ELR (cell line): ENCODE data around the gene NECTIN4.
A peak's percentile ranks its signal among the peaks of the same experiment; 100 is the strongest.
"Not testable (repeated sequence)": the region's sequence is repeated elsewhere in the genome, so short reads cannot be mapped to it uniquely, and the experiment has no call there.

Source experiments
- DNase-seq: peaks from one replicate; pipeline ENCODE4 v3.0.0-alpha.2; 2015; ENCODE audit warnings: low read depth

Gene NECTIN4

GRCh38 chr1:161054232-161054631 is 35.1 kb downstream of the NECTIN4 start:
- DNase-seq, result no peak

- DNase-seq, result peak; percentile 50
Measured at GRCh38 chr1:161052899-161053298, 36.5 kb downstream of the NECTIN4 start.

- no peak for DNase-seq
Measured at GRCh38 chr1:161051219-161051618, 38.1 kb downstream of the NECTIN4 start.

GRCh38 chr1:161048949-161049722 is 40.2 kb downstream of the NECTIN4 start:
- no peak for DNase-seq

DNA sequence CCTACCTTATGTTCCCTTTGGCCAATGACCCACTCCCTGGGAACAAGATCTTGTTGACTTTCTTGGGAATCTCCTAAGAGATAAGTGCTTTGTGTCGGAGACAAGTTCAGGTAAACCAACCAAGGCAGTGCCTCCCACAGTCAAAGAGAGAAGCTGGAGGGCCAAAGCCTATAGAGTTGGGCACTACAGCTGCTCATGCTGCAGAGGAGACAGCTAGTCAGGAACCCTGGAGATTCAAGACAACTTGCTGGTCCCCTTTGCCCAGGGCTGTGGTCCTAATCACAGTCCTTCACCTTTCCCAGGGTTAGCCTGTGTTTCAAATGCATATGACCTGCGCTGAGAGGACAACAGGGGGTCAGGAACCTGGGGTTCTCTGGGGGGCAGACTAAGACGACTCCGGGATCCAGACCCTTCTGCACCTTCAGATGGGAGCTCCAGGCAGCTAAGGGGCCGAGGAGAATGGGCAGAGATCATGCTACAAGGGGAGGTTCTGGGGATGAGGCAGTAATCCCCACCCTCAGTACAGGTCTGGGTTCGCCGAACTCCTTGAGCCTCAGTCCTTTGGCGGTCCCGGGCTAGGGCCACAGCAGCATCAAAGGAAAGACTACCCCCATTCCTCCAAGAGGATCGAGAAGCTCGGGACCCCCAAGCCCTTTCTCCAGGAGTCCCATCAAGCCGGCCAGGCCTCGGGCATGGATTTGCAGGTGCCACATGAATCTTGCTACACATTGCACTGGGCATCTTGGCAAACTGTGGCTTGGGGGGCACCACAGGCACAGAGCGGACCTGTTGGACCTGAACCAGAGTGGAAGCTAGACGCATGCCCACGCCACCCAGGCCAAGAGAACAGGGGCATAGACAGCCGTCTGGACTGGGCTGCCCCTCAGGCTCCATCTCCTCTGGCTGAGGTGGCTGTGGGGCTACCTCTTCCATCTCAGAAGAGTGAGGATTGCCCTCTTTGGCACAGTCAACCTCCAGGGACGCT is 41.6 kb downstream of the NECTIN4 start:
- DNase-seq, result no peak

DNA sequence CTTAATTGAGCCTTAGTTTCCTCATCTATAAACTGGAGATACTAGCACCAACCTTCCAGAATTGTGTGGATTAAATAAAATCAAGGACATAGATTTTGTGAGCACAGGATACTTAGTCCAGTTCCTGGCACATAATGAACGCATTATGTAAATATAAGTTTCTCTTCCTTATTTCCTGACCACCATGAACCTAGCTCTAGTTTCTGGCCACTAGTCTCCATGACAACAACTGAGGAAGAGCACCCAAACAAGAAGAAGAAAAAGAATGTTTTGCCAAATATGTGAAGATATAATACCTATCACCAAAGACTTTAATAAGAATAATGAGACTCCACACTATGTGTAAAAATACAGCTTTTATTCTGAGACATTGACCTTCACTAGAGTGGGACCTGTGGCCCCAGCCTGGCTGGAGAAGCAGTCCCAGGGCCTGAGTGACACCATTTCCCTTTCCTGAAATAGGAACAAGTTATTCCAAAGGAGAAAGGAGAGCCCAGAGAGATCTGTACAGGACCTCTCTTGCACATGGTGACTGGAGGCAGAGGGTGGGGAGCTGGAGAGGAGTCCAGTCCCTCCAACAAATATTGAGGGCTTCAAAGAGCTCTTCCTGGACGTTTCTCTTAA is 42.6 kb downstream of the NECTIN4 start:
- DNase-seq, result no peak

- peak; percentile 97 for DNase-seq
Measured at GRCh38 chr1:161045736-161046604, 43.4 kb downstream of the NECTIN4 start, which contains the start of gene USF1. Gene USF1 (minus strand): TSS chr1:161045977. CDS start chr1:161043275, 2,702 bp downstream.

- DNase-seq, result peak; percentile 77
Measured at GRCh38 chr1:161044908-161045735, 44.2 kb downstream of the NECTIN4 start.

- peak; percentile 20 for DNase-seq
Measured at GRCh38 chr1:161044535-161044907, 44.8 kb downstream of the NECTIN4 start.

GRCh38 chr1:161039546-161039945 is 49.8 kb downstream of the NECTIN4 start:
- DNase-seq, result no peak

DNA sequence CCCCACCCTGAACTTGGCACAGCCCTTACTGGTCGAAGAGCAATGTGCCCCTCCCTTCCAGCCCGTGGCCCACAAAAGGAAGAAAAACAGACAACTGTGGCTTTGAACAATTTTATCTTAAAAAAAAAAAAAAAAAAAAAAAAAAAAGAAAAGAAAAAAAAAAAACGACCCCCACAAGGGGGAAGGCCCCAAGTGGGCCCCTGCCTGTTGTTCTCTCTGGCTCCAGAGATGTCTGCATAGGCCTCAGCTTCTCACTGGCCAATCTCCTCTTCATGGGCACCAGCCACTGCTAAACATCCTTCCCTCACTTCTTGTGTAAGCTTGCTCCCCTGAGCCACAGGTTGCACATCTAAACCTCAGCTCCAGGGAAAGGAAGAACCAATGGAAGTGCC is 50.2 kb downstream of the NECTIN4 start:
- no peak for DNase-seq

- no peak for DNase-seq
Measured at GRCh38 chr1:161038523-161039153, 50.7 kb downstream of the NECTIN4 start, which contains the start of gene TSTD1. Gene TSTD1 (minus strand): TSS chr1:161038964. CDS start chr1:161038889, 75 bp downstream.

DNA sequence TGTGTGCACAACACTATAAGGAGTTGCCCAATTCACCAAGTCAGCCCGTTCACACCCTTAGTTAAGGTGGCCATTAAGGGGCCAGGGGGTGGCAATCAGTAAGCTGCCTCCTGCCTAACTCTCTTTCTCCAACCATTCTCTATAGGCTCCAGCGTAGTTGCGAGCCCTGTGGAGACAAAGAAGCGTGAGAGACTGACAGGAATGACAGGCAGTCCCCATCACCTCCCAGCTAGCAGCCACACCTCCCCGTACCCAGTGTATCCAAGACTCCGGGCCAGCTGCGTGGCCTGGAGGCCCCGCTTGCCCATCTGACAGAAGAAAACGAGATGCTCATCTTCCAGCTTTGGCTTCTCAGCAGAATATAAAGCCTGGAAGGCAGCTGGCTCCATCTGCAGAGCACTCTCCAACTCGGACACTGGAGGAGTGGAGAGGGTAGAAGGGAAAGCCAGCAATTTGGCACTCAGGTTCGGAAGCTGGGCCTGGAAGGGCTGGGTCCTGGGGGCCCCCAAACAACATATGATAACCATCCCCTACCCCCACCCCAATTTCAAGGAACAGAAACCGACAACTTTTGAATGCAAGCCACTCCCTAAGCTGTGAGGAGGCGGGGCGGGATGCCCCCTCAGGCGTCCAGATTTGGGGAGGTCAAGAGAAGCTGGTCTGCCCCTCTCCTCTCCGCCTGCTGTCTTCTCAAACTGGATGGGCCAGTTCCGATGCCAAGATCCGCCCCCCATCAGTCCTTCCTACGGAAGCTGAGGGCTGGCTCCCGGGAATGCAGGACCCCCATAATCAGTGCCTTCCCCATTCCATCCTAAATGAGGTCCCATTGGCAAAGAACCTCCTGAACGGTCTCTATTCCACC is 51.5 kb downstream of the NECTIN4 start:
- no peak for DNase-seq

GRCh38 chr1:161033751-161034150 is 55.6 kb downstream of the NECTIN4 start:
- DNase-seq, result peak; percentile 74

DNA sequence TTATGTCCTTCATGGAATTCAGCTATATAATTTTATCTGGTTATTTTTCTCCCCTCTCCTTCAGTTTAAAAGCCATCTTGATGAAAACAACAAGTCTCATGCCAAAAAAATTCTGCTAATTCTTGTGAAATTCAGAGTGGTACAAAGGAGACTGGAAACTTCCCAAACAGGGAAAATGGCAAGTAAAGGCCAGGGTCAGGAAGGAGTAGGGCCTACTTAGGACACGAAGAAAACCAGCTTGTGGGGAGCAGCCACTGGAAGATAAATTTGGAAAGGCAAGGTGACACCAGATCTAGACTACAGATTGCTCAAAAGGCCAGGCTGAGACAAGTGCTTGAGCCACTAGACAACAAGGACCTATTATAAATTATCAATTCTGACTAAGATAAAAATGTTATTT is 56.9 kb downstream of the NECTIN4 start:
- DNase-seq, result no peak

- DNase-seq, result no peak
Measured at GRCh38 chr1:161031874-161032273, 57.5 kb downstream of the NECTIN4 start.

DNA sequence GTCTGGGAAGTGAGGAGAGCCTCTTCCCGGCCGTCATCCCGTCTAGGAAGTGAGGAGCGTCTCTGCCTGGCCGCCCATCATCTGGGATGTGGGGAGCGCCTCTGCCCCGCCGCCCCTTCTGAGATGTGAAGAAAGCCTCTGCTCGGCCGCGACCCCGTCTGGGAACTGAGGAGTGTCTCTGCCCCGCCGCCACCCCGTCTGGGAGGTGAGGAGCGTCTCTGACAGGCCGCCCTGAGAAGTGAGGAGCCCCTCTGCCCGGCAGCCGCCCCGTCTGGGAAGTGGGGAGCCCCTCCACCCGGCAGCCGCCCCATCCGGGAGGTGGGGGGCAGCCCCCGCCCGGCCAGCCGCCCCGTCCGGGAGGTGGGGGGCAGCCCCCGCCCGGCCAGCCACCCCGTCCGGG is 59.9 kb downstream of the NECTIN4 start:
- not testable (repeated sequence) for DNase-seq

GRCh38 chr1:161026954-161027353 is 62.4 kb downstream of the NECTIN4 start:
- not testable (repeated sequence) for DNase-seq

DNA sequence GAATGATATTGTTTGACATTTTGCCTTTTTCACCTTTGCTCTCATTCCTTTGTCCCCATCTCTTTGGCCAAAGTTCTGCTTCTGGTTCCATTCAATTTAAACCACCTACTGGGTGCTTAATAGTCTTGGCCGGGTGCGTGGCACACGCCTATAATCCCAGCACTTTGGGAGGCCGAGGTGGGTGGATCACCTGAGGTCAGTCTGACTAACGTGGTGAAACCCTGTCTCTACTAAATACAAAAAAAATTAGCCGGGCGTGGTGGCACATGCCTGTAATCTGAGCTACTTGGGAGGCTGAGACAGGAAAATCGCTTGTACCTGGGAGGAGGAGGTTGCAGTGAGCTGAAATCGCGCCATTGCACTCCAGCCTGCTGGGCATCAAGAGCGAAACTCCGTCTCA is 66.9 kb downstream of the NECTIN4 start:
- DNase-seq, result not testable (repeated sequence)
